HG03571 (cell line): ENCODE results near the gene RGS3.

Experiments
- ATAC-seq: cut with Tn5 transposase; IDR thresholded peaks from one replicate; pipeline ENCODE4 v1.9.1; 2021; ENCODE audit not compliant: unreplicated experiment

The RGS3 gene

DNA sequence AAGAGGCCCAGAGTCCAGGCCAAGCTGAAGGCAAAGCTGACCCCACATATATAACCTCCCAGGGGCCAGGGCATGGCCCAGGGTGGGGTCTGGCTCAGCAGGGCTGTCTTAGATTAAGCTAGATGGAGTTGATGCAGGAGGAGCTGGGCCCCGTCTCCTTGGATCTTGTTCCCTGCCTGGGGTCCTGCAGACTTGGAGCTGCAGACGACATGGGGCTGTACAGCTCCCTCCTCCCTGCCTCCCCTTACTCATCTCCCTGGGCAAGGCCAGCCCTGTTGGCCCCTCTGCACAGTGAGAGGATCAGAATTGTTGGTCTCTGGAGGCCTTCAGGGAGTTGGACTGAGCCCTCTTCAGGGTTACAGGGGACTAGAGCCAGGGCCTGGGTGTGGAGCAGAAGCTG is 134.9 kb downstream of the RGS3 start:
- no peak for ATAC-seq

- ATAC-seq = no peak
These were observed 135.4 kb downstream of the RGS3 start for GRCh38 chr9:113598883-113599282.

- ATAC-seq = no peak
These were observed 136.1 kb downstream of the RGS3 start for GRCh38 chr9:113599646-113600022.

GRCh38 chr9:113600023-113600823 is 136.7 kb downstream of the RGS3 start:
- ATAC-seq = no peak

DNA sequence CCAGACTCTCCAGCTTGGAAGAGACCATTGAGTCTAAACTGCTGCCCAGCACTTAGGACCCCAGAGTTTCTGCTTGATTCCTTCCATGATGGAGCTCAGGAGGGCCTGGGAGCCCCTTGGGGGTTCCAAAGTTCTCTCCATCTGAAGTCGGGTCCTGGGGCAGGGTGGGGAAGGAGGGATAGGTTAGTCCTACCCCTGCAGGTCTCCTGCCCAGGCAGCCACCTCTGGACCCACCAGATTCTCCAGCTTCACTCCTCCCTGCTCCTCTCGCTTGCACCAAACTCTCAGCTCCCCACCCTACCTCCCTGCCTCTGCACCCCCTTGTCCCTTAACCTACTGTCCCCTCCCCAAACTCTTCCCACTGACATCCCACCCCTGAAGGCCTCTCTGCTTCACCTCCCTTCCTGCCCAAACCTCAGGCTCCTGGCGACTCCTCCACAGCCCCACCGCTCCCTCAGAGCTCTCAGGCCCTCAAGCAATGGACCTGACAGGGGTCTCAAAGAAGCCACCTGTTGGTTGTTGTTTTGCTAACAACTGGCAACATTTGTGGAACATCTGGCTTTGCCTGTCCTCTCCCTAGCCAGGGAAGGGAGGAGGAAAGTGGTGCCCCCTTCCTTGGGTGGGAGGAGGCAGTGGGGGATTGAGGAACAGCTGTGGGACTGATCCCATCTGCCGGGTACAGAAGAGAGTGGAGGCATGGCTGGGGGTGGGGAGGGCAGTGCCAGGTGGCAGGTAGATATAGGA is 137.5 kb downstream of the RGS3 start:
- no peak for ATAC-seq

DNA sequence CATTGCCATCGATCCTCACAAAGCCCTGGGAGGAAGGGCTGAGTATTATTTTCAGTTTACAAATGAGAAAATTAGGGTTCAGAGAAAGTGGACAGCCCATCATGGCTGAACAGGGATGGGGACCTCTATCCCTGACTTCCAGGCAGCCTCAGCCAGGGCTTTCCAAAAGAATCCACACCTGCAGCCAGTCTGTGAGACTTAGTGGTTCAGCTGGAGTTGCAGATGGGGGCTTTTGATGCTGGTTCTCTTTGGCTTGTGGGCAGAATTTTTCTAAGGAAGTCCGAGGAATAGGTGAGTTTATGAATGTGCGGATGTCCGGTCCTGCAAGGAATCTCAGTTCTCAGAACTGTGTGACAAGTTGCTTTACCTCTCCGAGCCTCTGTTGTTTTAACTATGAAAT is 138.1 kb downstream of the RGS3 start:
- no peak for ATAC-seq

DNA sequence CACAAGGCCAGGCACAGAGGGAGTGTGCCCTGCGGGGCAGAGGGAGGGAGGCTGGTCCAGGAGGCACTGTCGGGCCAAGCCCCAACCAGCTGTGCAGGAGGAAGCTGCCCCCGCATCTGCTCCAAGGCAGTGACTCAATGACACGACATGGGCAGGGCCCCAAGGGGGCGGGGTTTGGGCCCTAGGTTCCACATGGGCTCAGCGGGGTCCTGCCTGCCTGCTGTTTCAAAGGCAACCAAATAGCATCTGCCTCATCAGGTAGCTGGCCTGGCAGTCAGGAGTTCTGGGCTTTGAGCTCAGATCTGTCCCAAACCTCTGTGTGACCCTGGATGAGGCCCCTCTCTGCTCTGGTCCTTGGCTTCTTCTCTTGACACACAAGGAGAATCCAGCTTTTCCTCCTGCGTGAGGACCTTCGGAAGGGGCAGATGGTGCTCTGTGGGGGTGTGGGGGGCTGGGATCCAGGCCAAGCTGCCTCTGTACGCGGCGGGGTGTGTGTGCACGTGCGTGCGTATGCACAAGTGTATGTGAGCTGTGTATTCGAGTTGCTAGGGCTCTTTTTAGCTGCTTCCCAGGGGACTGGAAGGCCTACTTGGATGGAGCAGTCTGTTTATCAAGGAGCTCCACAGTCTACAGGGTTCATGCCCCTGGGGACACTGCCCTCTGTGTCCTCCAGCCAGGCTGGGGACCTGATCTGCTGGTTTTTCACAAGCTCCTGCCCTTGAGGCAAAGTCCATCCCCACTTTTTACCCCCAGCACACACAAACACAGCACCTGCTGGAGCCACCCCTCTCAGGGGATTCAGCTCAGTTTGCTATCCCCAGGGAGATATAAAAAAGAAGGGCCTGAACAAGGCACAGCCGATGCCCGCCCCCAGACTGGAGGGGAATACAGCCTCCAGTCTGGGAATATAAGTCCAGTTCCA is 138.9 kb downstream of the RGS3 start:
- no peak for ATAC-seq

- no peak for ATAC-seq
These were observed 139.5 kb downstream of the RGS3 start for GRCh38 chr9:113603048-113603375.

DNA sequence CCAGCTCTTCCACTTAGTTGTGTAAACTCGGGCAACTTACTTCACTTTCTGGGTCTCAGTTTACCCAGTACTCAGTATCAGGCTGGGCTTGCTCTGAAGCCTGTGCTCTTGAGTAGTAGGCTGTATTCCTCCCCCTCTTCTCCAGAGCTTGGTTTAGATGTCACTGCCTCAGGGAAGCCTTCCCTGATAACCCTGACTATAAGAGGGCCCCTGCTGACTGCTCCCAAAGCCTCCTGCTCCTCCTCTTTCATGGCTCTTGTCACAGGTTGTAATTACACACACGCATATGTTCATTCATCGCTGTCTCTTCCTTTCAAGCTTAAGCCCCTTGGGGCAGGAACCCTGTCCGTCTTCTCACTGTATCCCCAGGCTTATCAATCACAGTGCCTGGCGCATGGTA is 140.2 kb downstream of the RGS3 start:
- ATAC-seq = no peak

GRCh38 chr9:113604393-113604792 is 140.9 kb downstream of the RGS3 start:
- ATAC-seq = no peak

- no peak for ATAC-seq
These were observed 143.0 kb downstream of the RGS3 start for GRCh38 chr9:113606510-113606909.

DNA sequence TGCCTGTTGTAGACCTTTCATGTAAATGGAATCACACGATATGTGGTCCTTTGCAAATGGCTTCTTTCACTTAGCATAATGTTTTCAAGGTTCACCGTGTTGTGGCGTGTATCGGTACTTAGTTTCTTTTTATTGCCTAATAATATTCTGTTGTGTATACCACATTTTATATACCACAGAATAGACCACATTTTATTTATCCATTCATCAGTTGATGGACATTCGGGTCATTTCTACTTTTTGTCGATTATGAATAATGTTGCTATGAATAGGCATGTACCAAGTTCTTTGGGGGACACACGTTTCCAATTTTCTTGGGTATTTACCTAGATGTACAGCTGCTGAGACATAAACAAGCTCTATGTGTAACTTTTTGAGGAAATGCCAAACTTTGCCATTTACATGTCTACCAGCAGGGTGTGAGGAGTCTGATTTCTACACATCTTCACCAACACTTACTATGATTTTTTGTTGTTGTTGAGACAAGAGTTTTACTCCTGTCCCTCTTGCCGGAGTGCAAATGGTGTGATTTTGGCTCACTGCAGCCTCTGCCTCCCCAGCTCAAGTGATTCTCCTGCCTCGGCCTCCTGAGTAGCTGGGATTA is 144.7 kb downstream of the RGS3 start:
- ATAC-seq = no peak

DNA sequence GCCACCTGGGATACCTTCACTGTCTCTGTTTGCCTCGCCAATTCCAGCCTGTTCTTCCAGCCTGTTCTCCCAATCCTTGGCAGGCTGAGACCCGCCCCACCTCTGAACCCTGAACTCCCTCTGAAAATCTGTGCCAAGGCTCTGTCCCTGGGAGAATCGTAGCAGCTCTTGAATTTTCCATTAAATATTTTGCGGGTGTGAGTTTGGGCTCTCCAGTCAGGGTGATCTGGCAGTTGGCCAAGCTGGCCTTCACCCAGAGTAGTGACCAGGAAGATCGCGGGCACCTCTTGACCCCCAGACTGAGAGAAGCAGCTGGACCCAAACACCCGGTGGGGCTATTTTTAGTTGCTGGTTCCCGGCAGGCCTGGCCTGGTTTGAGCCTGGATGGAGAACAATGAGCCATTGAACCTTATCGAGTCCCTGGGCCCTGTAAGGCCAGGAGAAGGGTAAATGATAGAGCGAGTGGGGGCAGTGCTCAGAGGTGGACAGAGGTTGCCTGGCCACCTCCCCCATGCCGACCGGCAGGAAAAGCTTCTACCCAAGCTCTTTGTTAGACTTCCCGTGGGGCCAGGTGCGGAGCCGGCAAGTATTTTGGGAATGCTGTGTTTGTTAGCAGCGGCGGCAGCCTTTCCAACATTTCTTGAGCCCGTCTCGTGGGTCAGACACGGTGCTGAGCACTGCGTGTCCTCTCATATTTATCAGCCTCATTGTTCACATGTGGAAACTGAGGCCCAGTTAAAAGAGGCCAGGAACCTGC is 146.2 kb downstream of the RGS3 start:
- ATAC-seq = no peak

DNA sequence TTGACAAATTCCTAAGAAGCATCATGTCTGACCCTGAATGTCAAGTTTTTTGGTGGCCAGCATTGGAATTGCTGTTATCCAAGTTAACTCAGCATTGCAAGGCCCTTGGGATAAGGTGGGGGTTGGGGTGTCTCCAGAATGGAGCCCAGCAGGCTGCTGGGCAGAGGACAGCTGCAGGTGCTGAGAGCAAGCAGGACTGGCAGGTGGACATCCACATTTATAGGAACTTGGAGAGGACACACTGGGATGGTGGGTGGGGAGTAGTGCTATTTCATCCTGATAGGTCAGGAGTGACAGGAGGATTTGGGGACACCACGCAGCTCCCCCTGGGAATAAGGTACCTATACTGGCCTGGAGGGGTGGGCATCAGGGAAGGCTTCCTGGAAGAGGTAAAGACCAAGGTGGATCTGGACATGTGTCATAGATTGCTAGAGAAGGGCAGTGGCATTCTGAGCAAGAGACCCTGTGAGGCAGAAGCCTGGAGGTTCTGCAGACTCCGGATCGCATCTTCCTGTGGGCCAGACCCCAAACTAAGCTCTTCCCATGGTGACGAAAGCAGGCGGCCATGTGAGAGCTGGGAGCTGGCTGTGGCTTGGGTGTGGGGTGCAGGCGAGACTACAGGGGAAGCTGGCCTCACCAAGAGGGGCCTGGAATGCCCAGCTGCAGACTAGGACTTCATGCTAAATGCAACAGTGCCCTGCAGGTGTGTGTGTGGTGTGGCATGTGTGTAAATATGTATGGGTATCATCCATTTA is 148.1 kb downstream of the RGS3 start:
- no peak for ATAC-seq

DNA sequence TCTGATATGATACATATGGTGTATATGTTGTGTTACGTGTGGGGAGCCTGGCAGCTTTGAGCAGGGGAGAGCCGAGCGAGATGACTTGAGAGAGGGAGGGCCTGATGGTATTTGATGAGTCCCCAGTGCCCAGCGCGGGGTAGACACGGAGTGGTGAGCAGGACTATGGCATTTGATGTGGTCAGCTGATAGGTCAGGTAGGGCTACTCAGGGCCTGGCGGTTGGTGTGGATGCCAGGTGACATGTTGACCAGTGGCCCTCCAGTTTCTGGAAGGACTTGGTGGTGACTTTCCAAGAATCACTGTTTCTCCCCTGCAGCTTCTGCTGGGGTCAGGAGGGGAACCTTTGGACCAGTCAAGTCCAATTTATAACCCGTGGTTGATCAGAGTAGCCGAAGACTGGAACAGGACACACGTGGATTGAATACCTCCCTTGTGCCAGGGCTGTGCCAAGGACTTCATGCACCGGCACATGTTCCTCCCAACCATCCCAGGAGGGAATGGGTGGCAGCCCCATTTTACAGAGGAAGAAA is 148.8 kb downstream of the RGS3 start:
- ATAC-seq = no peak

- no peak for ATAC-seq
These were observed 149.3 kb downstream of the RGS3 start for GRCh38 chr9:113612828-113613227.

DNA sequence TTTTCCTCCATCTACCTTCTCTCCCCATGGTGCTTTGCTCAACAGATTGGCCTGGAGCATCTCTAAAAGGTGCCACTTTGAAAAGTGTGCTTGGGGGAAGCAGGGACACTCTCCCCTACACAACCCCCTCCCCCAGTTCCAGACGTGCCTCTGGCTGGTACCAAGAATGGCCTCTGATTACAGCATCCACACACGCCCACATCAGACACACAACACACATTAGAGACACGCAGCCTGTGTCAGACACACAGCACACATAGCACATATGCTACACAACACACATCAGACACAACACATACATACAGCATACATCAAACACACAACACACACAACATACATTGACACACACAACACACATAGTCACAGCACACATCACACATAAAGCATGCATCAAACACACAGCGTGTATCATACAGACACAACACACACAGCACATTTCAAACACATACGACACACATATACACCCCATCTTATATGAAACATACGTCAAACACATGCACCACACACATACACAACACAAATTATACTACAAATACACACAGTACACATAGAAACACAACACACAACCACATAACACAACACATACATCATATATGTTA is 150.4 kb downstream of the RGS3 start:
- ATAC-seq = no peak

DNA sequence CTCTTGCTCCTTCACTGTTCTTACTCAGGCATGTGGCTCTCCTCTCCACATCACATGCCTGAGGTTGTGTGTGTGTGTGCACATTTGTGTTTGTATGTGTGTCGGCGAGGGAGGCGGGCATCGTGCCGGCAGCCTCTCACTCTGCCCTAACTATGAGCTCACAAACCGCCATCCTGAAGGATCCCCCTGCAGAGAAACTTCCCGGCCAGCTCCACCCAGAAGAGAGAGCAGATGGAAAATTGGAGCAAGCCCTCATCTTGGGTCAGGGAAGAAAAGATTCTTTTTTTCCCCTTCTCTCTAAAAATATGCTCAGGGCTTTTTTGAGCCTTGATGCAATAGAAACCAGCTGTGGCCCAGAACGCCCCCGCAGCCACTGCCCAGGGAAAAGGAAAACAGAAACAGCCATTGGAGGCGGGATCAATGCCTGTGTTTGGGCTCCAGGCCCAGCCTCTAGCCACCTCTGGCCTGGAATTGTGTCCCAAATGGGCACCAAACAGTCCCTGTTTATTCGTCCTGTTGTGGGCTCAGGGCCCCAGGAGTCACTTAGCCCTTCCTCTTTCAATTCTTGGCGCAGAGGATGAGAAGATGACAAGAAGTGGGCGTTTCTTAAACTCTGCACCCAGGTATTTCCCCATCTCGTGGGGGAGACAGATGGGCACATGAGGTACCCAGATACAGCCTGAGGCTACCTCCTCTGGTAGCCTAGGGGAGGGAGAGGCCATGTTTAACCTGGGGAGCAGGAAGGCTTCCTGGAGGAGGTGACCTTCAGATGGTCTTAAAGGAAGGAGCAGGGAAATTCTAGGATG is 151.5 kb downstream of the RGS3 start:
- ATAC-seq = no peak
